GM12875 (cell line): ENCODE data around the gene CXCL16.
"Not testable (repeated sequence)": the region's sequence is repeated elsewhere in the genome, so short reads cannot be mapped to it uniquely, and the experiment has no call there.

Experiments used
- H3K4me3 ChIP-seq: one replicate; pipeline ENCODE4 v1.5.1; 2011; ENCODE audit warnings: low read depth, low read length, control low read depth
- CTCF ChIP-seq: IDR thresholded peaks from 2 replicates; pipeline ENCODE4 v1.5.1; 2011; ENCODE audit warnings: low read depth, mild to moderate bottlenecking, control low read depth, inconsistent platforms, low read length, moderate library complexity, borderline replicate concordance; ENCODE audit not compliant: insufficient read depth

Gene CXCL16

GRCh38 chr17:4704991-4705390 lies 34.7 kb downstream of the CXCL16 start:
- H3K4me3 ChIP-seq, result no peak overlapping the region
- no peak for TF ChIP-seq CTCF

- peak overlapping the region; percentile 97 for H3K4me3 ChIP-seq
Measured at GRCh38 chr17:4704574-4704907, 35.2 kb downstream of the CXCL16 start.

GRCh38 chr17:4703330-4703691 lies 36.4 kb downstream of the CXCL16 start:
- TF ChIP-seq CTCF, result no peak
- H3K4me3 ChIP-seq, result peak overlapping the region; percentile 97

- no peak for TF ChIP-seq CTCF
- H3K4me3 ChIP-seq, result no peak overlapping the region
Measured at GRCh38 chr17:4701116-4701515, 38.6 kb downstream of the CXCL16 start.

GRCh38 chr17:4699401-4700056 lies 40.2 kb downstream of the CXCL16 start:
- not testable (repeated sequence) for H3K4me3 ChIP-seq

- no peak for TF ChIP-seq CTCF
- H3K4me3 ChIP-seq, result no peak overlapping the region
Measured at GRCh38 chr17:4696437-4696805, 43.3 kb downstream of the CXCL16 start.

GRCh38 chr17:4693416-4693815 lies 46.3 kb downstream of the CXCL16 start:
- no peak for TF ChIP-seq CTCF

GRCh38 chr17:4691686-4692085 lies 48.0 kb downstream of the CXCL16 start:
- H3K4me3 ChIP-seq, result no peak overlapping the region
- TF ChIP-seq CTCF, result no peak

More at GRCh38 chr17:4693416-4693815, 46.3 kb downstream of the CXCL16 start:
- no peak overlapping the region for H3K4me3 ChIP-seq
